GM12864 (cell line): ENCODE measurements around the gene DCP1B.

Source experiments
- DNase-seq: peaks from one replicate; pipeline ENCODE4 v3.0.0-alpha.2; 2011; ENCODE audit warnings: low read depth
- H3K4me3 ChIP-seq: 2 replicates; pipeline ENCODE4 v1.5.1; 2011; ENCODE audit warnings: mild to moderate bottlenecking, low read depth, low read length, control low read depth
- TF ChIP-seq, protein P1 (sequence below): IDR thresholded peaks from 2 replicates; pipeline ENCODE4 v1.5.1; 2011; ENCODE audit warnings: low read depth, mild to moderate bottlenecking, moderate library complexity, low read length, control low read depth, inconsistent platforms; ENCODE audit errors: missing control alignments

DCP1B gene

DNA sequence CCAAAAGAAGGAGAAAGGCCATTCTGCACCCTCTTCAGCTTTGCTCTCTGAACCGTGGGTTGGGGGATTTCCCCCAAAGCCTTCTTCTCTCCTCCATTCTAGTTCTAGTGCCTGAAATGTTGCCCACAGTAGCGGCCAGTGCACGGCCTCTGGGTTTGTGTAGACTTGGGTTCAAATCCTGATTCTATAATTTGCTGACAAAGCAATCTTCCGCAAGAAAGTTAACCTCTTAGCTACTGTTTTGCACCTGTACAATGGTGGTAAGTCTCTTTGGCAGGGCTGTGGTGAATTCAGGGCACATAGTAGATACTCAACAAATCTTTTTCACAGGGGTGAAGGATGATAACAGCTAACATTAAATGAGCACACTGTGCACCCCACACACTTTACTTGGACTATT is 42.7 kb upstream of the DCP1B start:
- TF ChIP-seq, protein P1, sequence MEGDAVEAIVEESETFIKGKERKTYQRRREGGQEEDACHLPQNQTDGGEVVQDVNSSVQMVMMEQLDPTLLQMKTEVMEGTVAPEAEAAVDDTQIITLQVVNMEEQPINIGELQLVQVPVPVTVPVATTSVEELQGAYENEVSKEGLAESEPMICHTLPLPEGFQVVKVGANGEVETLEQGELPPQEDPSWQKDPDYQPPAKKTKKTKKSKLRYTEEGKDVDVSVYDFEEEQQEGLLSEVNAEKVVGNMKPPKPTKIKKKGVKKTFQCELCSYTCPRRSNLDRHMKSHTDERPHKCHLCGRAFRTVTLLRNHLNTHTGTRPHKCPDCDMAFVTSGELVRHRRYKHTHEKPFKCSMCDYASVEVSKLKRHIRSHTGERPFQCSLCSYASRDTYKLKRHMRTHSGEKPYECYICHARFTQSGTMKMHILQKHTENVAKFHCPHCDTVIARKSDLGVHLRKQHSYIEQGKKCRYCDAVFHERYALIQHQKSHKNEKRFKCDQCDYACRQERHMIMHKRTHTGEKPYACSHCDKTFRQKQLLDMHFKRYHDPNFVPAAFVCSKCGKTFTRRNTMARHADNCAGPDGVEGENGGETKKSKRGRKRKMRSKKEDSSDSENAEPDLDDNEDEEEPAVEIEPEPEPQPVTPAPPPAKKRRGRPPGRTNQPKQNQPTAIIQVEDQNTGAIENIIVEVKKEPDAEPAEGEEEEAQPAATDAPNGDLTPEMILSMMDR: no peak
- DNase-seq: no peak
- H3K4me3 ChIP-seq: no peak overlapping the region

DNA sequence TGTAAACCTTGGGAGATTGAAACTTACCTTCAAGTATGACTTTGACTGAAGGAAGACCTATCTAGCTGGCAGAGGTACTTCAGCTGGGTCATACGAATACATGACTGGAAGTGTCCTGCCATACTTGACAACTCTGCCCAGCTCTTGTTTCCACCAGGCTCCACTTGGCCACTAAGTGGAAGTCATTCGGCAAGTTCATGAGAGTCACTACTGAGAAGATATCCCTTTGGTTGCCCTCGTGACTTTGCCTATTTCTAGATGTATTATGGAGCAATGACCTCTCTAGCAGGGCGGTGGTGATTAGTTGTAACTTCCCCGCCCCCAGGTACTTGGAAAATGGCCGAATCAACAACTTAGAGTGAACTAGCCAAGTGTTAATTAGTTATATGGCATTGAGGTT is 39.9 kb upstream of the DCP1B start:
- DNase-seq: no peak
- TF ChIP-seq, protein P1: no peak
- no peak overlapping the region for H3K4me3 ChIP-seq

- TF ChIP-seq, protein P1: no peak
- DNase-seq: no peak
- H3K4me3 ChIP-seq: no peak overlapping the region
Observed at GRCh38 chr12:2043054-2043453, 38.8 kb upstream of the DCP1B start.

DNA sequence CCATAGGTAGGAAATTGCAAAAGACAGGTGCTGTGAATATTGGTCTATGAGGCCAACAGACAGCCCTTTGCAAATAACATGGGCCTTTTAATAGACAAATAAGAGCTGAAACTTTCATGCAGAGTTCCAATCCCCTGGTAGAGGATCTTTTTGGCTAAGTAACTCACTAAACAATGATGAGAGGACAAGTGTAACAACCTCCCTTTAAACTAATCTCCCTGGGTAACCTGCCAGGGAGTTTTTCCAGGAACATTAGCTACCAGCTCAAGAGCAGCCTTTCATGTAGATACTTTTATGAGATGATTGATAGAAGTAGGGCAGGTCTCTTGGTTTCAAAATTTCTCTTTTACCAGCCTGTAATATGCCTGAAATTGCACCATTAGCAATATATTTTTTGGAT is 34.8 kb upstream of the DCP1B start:
- TF ChIP-seq, protein P1: no peak
- no peak for DNase-seq
- H3K4me3 ChIP-seq: no peak overlapping the region

DNA sequence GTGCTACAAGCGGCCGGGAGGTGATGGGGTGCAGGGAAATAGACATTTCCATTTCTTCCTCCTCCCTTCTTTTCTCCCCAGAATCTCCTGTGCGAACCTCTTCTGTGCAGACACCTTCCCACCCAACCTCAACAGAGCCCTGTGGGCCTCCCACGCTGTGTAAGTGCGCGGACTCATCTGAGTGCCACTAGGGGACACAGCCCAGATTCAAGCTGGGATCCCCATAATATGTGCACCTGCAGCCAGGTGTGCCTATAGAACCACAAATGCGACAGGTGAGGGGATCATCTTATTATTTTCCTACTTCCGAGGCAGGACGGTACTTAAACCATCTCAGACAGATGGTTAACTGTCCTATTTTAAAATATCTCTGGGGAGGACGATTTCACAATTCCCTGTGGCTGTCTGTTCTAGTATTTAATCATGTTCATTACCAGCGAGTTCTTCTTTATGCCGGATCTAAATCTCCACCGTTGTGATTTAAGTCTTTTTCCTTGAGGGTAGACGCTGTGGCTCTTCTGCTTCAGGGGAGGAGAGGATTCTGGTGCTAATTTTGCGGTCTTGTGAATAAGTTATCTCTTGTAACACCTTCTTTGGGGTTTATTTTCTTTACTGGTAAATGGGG is 31.3 kb upstream of the DCP1B start:
- TF ChIP-seq, protein P1: no peak
- H3K4me3 ChIP-seq: no peak overlapping the region; the same call in 1 of the 2 replicates
- DNase-seq: no peak

DNA sequence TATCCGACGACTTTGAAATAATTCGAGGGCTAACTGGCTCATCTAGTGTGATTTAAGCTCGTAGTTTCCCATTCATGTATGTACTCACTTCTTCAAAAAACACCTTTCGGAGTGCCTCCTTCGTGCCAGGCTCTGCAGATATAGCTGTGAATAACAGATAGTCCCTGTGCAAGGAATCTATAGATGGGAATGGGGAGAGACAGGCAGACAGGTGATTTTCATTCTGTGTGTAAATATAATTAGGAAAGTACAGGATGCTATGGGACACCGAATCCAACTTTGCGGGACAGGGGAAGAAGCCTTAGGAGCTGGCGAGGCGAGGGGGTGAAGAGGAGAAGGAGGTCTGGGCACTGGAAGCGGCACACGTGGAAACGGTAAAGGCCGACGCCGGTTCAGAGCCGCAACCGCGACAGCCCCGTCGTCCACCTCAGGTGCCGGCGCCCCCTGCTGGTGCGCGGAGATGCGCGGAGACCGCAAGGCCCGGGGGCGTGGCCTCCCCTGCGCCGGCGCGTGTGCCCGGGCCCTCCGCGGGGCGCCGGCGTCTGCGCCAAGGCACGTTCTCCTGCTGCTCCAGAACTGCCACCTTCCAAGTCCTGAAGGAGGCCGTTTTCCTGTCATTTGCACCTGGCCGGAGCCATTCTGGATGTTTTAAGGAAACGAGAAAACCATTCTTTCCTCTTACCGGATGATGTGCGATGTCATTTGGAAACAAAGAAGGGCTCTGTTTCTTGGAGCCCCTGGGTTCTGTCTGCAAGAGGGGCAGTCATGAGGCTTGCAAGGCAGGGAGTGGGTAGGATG is 30.6 kb upstream of the DCP1B start:
- DNase-seq: peak; percentile 27
- TF ChIP-seq, protein P1: peak; percentile 90
- peak overlapping the region; percentile 7 for H3K4me3 ChIP-seq
